ENCODE measurements around the gene SUGCT. TPM values are rescaled to one million over a fixed set of nuclear protein-coding genes. Genes with fewer than 3 reads are reported as not detected.

SUGCT gene
- total and polyA plus RNA-seq, 2 of the 8 experiments (the other 6 are each of a cell fraction or from before 2014, with no cell fraction given), result 2.8 to 5.4 TPM

- Histone ChIP-seq H4K8ac (ENCODE audit: extremely low read depth, insufficient read depth, low read length) (no peak overlapping the region), H4K91ac (replicated peaks; ENCODE audit: insufficient read length, low read length) (no peak overlapping the region), H4K20me1 (replicated peaks in 1 of 2; ENCODE audit: control insufficient read depth in 1 of 2, insufficient read depth in 2 of 2, low read length in 2 of 2) (no peaks in the 10 kb centered on the region), H2BK12ac (ENCODE audit: low read depth, low read length) (no peak overlapping the region), H3K79me1 (ENCODE audit: low read depth, low read length) (no peaks in the 10 kb centered on the region), H3K23me2 (ENCODE audit: low read depth, low read length) (no peaks in the 10 kb centered on the region), H3K18ac (ENCODE audit: extremely low read depth, low read length) (no peak overlapping the region), H3K9me3 (ENCODE audit: insufficient read depth in 2 of 2, low read depth in 1 of 2, low read length in 1 of 2) (no peaks in the 10 kb centered on the region), H2BK5ac (ENCODE audit: low read depth, low read length) (no peak overlapping the region), H3K4ac (replicated peaks; ENCODE audit: insufficient read length, low read depth, low read length) (no peak overlapping the region), H2AK5ac (ENCODE audit: low read depth, low read length) (no peak overlapping the region), H3K27ac (ENCODE audit: low read depth, low read length) (no peak overlapping the region), H3K23ac (ENCODE audit: insufficient read length) (no peak overlapping the region), H2BK120ac (replicated peaks; ENCODE audit: low read depth, low read length) (no peak overlapping the region), H3K14ac (ENCODE audit: insufficient read length) (no peak overlapping the region), H2BK15ac (ENCODE audit: low read length) (no peak overlapping the region), H3K27me3 (replicated peaks in 1 of 4; ENCODE audit: control insufficient read depth in 3 of 4, extremely low read depth in 1 of 4, insufficient read depth in 3 of 4, low read length in 3 of 4) (no peaks in the 10 kb centered on the region), H3K4me3 (ENCODE audit: extremely low read depth in 1 of 4, insufficient read depth in 2 of 4, low read depth in 3 of 4, low read length in 4 of 4) (no peak overlapping the region), H3K79me2 (ENCODE audit: control insufficient read depth in 1 of 2, insufficient read depth in 2 of 2, low read length in 2 of 2) (no peaks in the 10 kb centered on the region), H3K9ac (replicated peaks in 1 of 4; ENCODE audit: extremely low read depth in 1 of 4, low read depth in 3 of 4, low read length in 3 of 4) (no peak overlapping the region), H2BK20ac (ENCODE audit: low read length) (no peak overlapping the region), H3K56ac (replicated peaks; ENCODE audit: insufficient read length, low read depth, low read length) (no peak overlapping the region), H2AFZ (ENCODE audit: low read length) (no peak overlapping the region), H3K4me1 (replicated peaks in 1 of 4; ENCODE audit: control insufficient read depth in 3 of 4, insufficient read depth in 4 of 4, low read length in 3 of 4) (no peaks in the 10 kb centered on the region), H3K4me2 (ENCODE audit: insufficient read depth in 1 of 2, low read depth in 2 of 2, low read length in 2 of 2) (no peak overlapping the region), H4K5ac (ENCODE audit: insufficient read length, low read depth, low read length) (no peak overlapping the region), H3K36me3 (ENCODE audit: control insufficient read depth in 2 of 4, insufficient read depth in 4 of 4, low read length in 3 of 4) (no peaks in the 10 kb centered on the region)
- ChIA-PET CTCF (ENCODE audit: partially characterized antibody) (interaction anchor here (0.9 kb wide), 1 partner anchor 9 kb away, joined by 3 read pairs; no protein-coding TSS in a partner anchor), POLR2A (ENCODE audit: partially characterized antibody) (no interaction called here)
- WGBS, 2 experiments (ENCODE audit: extremely low coverage in 1 of 2, insufficient coverage in 1 of 2, insufficient read length in 1 of 2, insufficient replicate concordance in 2 of 2, low coverage in 1 of 2, low lambda C conversion rate in 2 of 2, missing lambda C conversion rate in 1 of 2), result 89% methylated on average over 1 of the region's 1 CpG; no CpG with 5 or more reads in 1 of the 2 experiments
- no peak for FAIRE-seq
- DNase-seq (ENCODE audit: low read depth in 1 of 2, low spot score in 2 of 2), result no peak
- TF ChIP-seq JUN (IDR thresholded peaks at IDR 0.05; ENCODE audit: low read depth, low read length), result no peak
- TF ChIP-seq TEAD4 (IDR thresholded peaks at IDR 0.05; ENCODE audit: low read depth, low read length), result no peak
- TF ChIP-seq, protein P1, sequence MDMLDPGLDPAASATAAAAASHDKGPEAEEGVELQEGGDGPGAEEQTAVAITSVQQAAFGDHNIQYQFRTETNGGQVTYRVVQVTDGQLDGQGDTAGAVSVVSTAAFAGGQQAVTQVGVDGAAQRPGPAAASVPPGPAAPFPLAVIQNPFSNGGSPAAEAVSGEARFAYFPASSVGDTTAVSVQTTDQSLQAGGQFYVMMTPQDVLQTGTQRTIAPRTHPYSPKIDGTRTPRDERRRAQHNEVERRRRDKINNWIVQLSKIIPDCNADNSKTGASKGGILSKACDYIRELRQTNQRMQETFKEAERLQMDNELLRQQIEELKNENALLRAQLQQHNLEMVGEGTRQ (IDR thresholded peaks at IDR 0.05; ENCODE audit: low read length), result no peak
- TF ChIP-seq PHF8 (conservative IDR thresholded peaks at IDR 0.05; ENCODE audit: low read depth, low read length), result no peak
- no peak for TF ChIP-seq MAFK (IDR thresholded peaks at IDR 0.05; ENCODE audit: low read depth, low read length)
- no peak for TF ChIP-seq TCF12 (IDR thresholded peaks at IDR 0.05; ENCODE audit: low read depth, low read length)
- no peak for TF ChIP-seq ASH2L (IDR thresholded peaks at IDR 0.05; ENCODE audit: low read length)
- TF ChIP-seq TAF1 (IDR thresholded peaks at IDR 0.05; ENCODE audit: low read depth, low read length), result no peak
- TF ChIP-seq SP4 (IDR thresholded peaks at IDR 0.05; ENCODE audit: low read length), result no peak
These were observed 381.6 kb downstream of the SUGCT start for GRCh38 chr7:40516376-40516775.
